NCI-H1930 (cell line): ENCODE results near the gene DEXI.

Experiments used
- DNase-seq, 2 experiments: peaks; one replicate each; lab custom pipeline; 2025; lab: John Stamatoyannopoulos, UW

The DEXI gene

GRCh38 chr16:10942352-10943063 lies at the start of gene DEXI:
Gene DEXI (minus strand): TSS chr16:10942468. CDS start chr16:10942005, 463 bp downstream.
- DNase-seq = peak; percentile 89 to 96

GRCh38 chr16:10990378-10990777 lies 48.1 kb upstream of the DEXI start:
- no peak for DNase-seq

- no peak for DNase-seq
Measured at GRCh38 chr16:10989559-10989958, 47.3 kb upstream of the DEXI start.

- no peak for DNase-seq
Measured at GRCh38 chr16:10988879-10989278, 46.6 kb upstream of the DEXI start.

GRCh38 chr16:10988164-10988803 lies 46.0 kb upstream of the DEXI start:
- no peak for DNase-seq

GRCh38 chr16:10987361-10988163 lies 45.3 kb upstream of the DEXI start:
- DNase-seq = no peak

- no peak for DNase-seq
Measured at GRCh38 chr16:10984509-10984908, 42.2 kb upstream of the DEXI start.

- no peak for DNase-seq
Measured at GRCh38 chr16:10983159-10983558, 40.9 kb upstream of the DEXI start.

- DNase-seq = no peak
Measured at GRCh38 chr16:10982465-10983150, 40.3 kb upstream of the DEXI start.

GRCh38 chr16:10981697-10982216 lies 39.5 kb upstream of the DEXI start:
- DNase-seq = no peak

GRCh38 chr16:10980813-10981212 lies 38.5 kb upstream of the DEXI start:
- DNase-seq = no peak

GRCh38 chr16:10979717-10980601 lies 37.7 kb upstream of the DEXI start:
- no peak for DNase-seq

GRCh38 chr16:10978871-10979446 lies 36.7 kb upstream of the DEXI start:
- DNase-seq = no peak

- DNase-seq = no peak
Measured at GRCh38 chr16:10978124-10978523, 35.9 kb upstream of the DEXI start.

GRCh38 chr16:10976634-10977033 lies 34.4 kb upstream of the DEXI start:
- DNase-seq = no peak

- no peak for DNase-seq
Measured at GRCh38 chr16:10972819-10973464, 30.7 kb upstream of the DEXI start.

- DNase-seq = no peak
Measured at GRCh38 chr16:10972108-10972818, 30.0 kb upstream of the DEXI start.

GRCh38 chr16:10971560-10971961 lies 29.3 kb upstream of the DEXI start:
- peak in 1 of 2 experiments; percentile 18 for DNase-seq

GRCh38 chr16:10970065-10970464 lies 27.8 kb upstream of the DEXI start:
- no peak for DNase-seq
